ENCODE data around the gene ATP11C.

GRCh38 chrX:139795196-139795595, 137.7 kb downstream of the ATP11C start:
- TF ChIP-seq EP300 (IDR thresholded peaks at IDR 0.05) = no peak
- TF ChIP-seq CTCF (IDR thresholded peaks at IDR 0.05) = no peak
- no peak for TF ChIP-seq POLR2AphosphoS5 (IDR thresholded peaks at IDR 0.05)
- TF ChIP-seq POLR2A (IDR thresholded peaks at IDR 0.05) = no peak

All from gastroesophageal sphincter (tissue), 3 donors.